Left ventricle myocardium inferior (tissue), 1 donor: Measurements from ENCODE around the gene SAMD4A. TPM values are rescaled to one million over a fixed set of nuclear protein-coding genes. Genes with fewer than 3 reads are reported as not detected.
A peak's percentile ranks its signal among the peaks of the same experiment; 100 is the strongest.

Source experiments
- DNase-seq: peaks from one replicate; pipeline ENCODE4 v3.0.0-alpha.2; 2020
- H3K27ac ChIP-seq: fragments of 200-600 bp; replicated peaks from 2 replicates; pipeline ENCODE4 v1.8.0; 2021
- H3K27me3 ChIP-seq: fragments of 200-600 bp; 2 replicates; pipeline ENCODE4 v1.8.0; 2021; ENCODE audit warnings: low read depth
- H3K36me3 ChIP-seq: fragments of 200-600 bp; 2 replicates; pipeline ENCODE4 v1.8.0; 2021
- H3K4me1 ChIP-seq: fragments of 200-600 bp; 2 replicates; pipeline ENCODE4 v1.8.0; 2021
- H3K4me3 ChIP-seq: fragments of 200-600 bp; 2 replicates; pipeline ENCODE4 v1.8.0; 2021; ENCODE audit warnings: mild to moderate bottlenecking, moderate library complexity
- H3K9me3 ChIP-seq: fragments of 200-600 bp; replicated peaks from 2 replicates; pipeline ENCODE4 v1.8.0; 2021
- CTCF ChIP-seq: fragments of 200-600 bp; IDR thresholded peaks from 2 replicates; pipeline ENCODE4 v1.8.0; 2021; ENCODE audit warnings: antibody characterized with exemption, mild to moderate bottlenecking, borderline replicate concordance
- intact Hi-C: fragments of 100-400 bp; cut with micrococcal nuclease; formaldehyde crosslinking; loops from one replicate; pipeline ENCODE4 v1.11.0; 2022
- total RNA-seq: library from RNA; stranded (reverse); fragmentation: NEBNext Ultra II Directional; extraction: Animal tissue kit (Norgen Biotek cat#: 25700); gene quantifications from one replicate; pipeline ENCODE4 v1.2.1, GENCODE V29; 2021
- donor health status: DM: no; HTN: yes; CAD: no; lungs with severe emphysema.

SAMD4A gene
- total RNA-seq, 1 donor from 2014 or later: 173 TPM

GRCh38 chr14:54788701-54789100, 221.8 kb downstream of the SAMD4A start:
- intact Hi-C loops: no loop called here
- peaks cover 70% of the 10 kb centered on the region for H3K36me3 ChIP-seq
- H3K4me1 ChIP-seq: peaks cover 48% of the 10 kb centered on the region
- no peaks in the 10 kb centered on the region for H3K27me3 ChIP-seq
- H3K27ac ChIP-seq: peak overlapping the region; percentile 94
- TF ChIP-seq CTCF: no peak
- no peaks in the 10 kb centered on the region for H3K9me3 ChIP-seq
- DNase-seq: no peak
- no peak overlapping the region for H3K4me3 ChIP-seq

- Histone ChIP-seq H3K27me3 (no peaks in the 10 kb centered on the region), H3K4me3 (no peak overlapping the region), H3K36me3 (peaks cover 70% of the 10 kb centered on the region), H3K9me3 (no peaks in the 10 kb centered on the region), H3K4me1 (peaks cover 45% of the 10 kb centered on the region), H3K27ac (peak overlapping the region; percentile 94)
- no peak for TF ChIP-seq CTCF
- no peak for DNase-seq
- intact Hi-C loops: no loop called here
These were observed 222.2 kb downstream of the SAMD4A start for GRCh38 chr14:54789166-54789565.

- H3K9me3 ChIP-seq: peaks cover 4% of the 10 kb centered on the region
- H3K4me3 ChIP-seq: no peak overlapping the region
- H3K27me3 ChIP-seq: no peaks in the 10 kb centered on the region
- peaks cover 70% of the 10 kb centered on the region for H3K36me3 ChIP-seq
- H3K4me1 ChIP-seq: peaks cover 45% of the 10 kb centered on the region
- intact Hi-C loops: no loop called here
- H3K27ac ChIP-seq: peak overlapping the region; percentile 94
- TF ChIP-seq CTCF: no peak
- no peak for DNase-seq
These were observed 223.0 kb downstream of the SAMD4A start for GRCh38 chr14:54789781-54790480.

- TF ChIP-seq CTCF: no peak
- Histone ChIP-seq H3K27ac (no peak overlapping the region), H3K4me1 (peaks cover 35% of the 10 kb centered on the region), H3K36me3 (peaks cover 61% of the 10 kb centered on the region), H3K9me3 (peaks cover 11% of the 10 kb centered on the region), H3K27me3 (no peaks in the 10 kb centered on the region), H3K4me3 (no peak overlapping the region)
- DNase-seq: no peak
- intact Hi-C loops: no loop called here
These were observed 224.1 kb downstream of the SAMD4A start for GRCh38 chr14:54791001-54791400.

- H3K9me3 ChIP-seq: peaks cover 11% of the 10 kb centered on the region
- H3K27ac ChIP-seq: no peak overlapping the region
- H3K27me3 ChIP-seq: no peaks in the 10 kb centered on the region
- no peak for TF ChIP-seq CTCF
- no peak for DNase-seq
- peaks cover 50% of the 10 kb centered on the region for H3K36me3 ChIP-seq
- intact Hi-C loops: no loop called here
- H3K4me1 ChIP-seq: peaks cover 22% of the 10 kb centered on the region
- H3K4me3 ChIP-seq: no peak overlapping the region
These were observed 225.4 kb downstream of the SAMD4A start for GRCh38 chr14:54792288-54792687.
